Erythroblast (primary cell): Measurements from ENCODE around the gene ZNF880.

Experiments
- GATA1 ChIP-seq: IDR thresholded peaks from 2 replicates; pipeline ENCODE4 v1.6.1; 2011; ENCODE audit warnings: low read depth, mild to moderate bottlenecking, control low read depth, low read length, moderate library complexity
- POLR2A ChIP-seq: IDR thresholded peaks from 2 replicates; pipeline ENCODE4 v1.6.1; 2011; ENCODE audit warnings: mild to moderate bottlenecking, low read length

DNA sequence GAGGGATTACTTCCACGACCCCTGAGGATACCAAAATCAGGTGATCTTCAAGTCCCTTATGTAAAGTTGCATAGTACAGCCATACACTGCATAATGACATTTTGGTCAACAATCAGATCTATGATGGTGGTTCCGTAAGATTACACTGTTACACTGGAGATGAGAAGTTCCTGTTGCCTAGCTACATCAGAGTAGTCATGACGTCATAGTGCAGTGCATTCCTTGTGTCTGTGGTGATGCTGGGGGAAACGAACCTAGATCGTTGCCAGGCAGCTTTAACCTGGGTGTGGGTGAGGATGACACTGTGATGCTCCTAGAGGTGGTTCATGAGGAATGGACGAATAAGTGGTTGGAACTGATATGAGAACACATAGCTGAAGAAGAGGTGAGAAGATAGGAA lies 24.6 kb upstream of the ZNF880 start:
- TF ChIP-seq POLR2A (no peak), GATA1 (no peak)
